Liver (tissue), 9 donors: ENCODE measurements around the gene SMTNL2. TPM values are rescaled to one million over a fixed set of nuclear protein-coding genes. Genes with fewer than 3 reads are reported as not detected.

Source experiments
- DNase-seq: peaks from one replicate; pipeline ENCODE4 v3.0.0-alpha.2; 2017; ENCODE audit warnings: low spot score
- H3K27ac ChIP-seq, 2 donors: one replicate each; pipeline ENCODE4 v1.7.0; 2013; ENCODE audit warnings: inconsistent platforms in 2 of 2, low read length in 2 of 2, control low read depth in 1 of 2, low read depth in 1 of 2, mild to moderate bottlenecking in 1 of 2
- H3K27me3 ChIP-seq, 4 donors: one replicate each; pipeline versions ENCODE4 v1.6.1 to v1.7.0; 2013; ENCODE audit warnings: low read length in 3 of 4, inconsistent platforms in 1 of 4, mild to moderate bottlenecking in 1 of 4, moderate library complexity in 1 of 4; ENCODE audit not compliant: control insufficient read depth in 4 of 4, insufficient read depth in 4 of 4
- H3K36me3 ChIP-seq, 4 donors: one replicate each; pipeline versions ENCODE4 v1.6.1 to v1.7.0; 2013; ENCODE audit warnings: low read length in 3 of 4, mild to moderate bottlenecking in 3 of 4, low read depth in 1 of 4, moderate library complexity in 1 of 4; ENCODE audit not compliant: control insufficient read depth in 4 of 4, insufficient read depth in 3 of 4
- H3K4me1 ChIP-seq, 4 donors: one replicate each; pipeline versions ENCODE4 v1.6.1 to v1.7.0; 2013; ENCODE audit warnings: low read length in 3 of 4, mild to moderate bottlenecking in 3 of 4, moderate library complexity in 1 of 4; ENCODE audit not compliant: control insufficient read depth in 4 of 4, insufficient read depth in 4 of 4
- H3K4me3 ChIP-seq, 3 donors: one replicate each; pipeline versions ENCODE4 v1.6.1 to v1.7.0; 2013; ENCODE audit warnings: low read length in 3 of 3, control low read depth in 1 of 3, low read depth in 1 of 3, mild to moderate bottlenecking in 1 of 3
- H3K9ac ChIP-seq, 2 donors: one replicate each; pipeline ENCODE4 v1.7.0; 2013; ENCODE audit warnings: low read length in 2 of 2, mild to moderate bottlenecking in 2 of 2, moderate library complexity in 2 of 2, control low read depth in 1 of 2, low read depth in 1 of 2
- H3K9me3 ChIP-seq, 4 donors: one replicate each; pipeline versions ENCODE4 v1.6.1 to v1.7.0; 2013; ENCODE audit warnings: low read length in 3 of 4; ENCODE audit not compliant: control insufficient read depth in 4 of 4
- ATF3 ChIP-seq: IDR thresholded peaks from 2 replicates; pipeline ENCODE4 v1.6.1; 2016; ENCODE audit warnings: antibody characterized with exemption
- CTCF ChIP-seq: fragments of 150-350 bp; IDR thresholded peaks from 2 replicates; pipeline ENCODE4 v1.5.1; 2017; ENCODE audit warnings: improper control_type of control experiment, low read depth, low read length; ENCODE audit not compliant: missing input control
- FOXA2 ChIP-seq: IDR thresholded peaks from 2 replicates; pipeline ENCODE4 v1.6.1; 2016; ENCODE audit warnings: antibody characterized with exemption
- HNF4A ChIP-seq, 2 donors: conservative IDR thresholded peaks; 2 replicates each; pipeline ENCODE4 v1.6.1; 2016; ENCODE audit warnings: antibody characterized with exemption in 2 of 2, mild to moderate bottlenecking in 2 of 2
- HNF4G ChIP-seq: IDR thresholded peaks from 2 replicates; pipeline ENCODE4 v1.6.1; 2016; ENCODE audit warnings: antibody characterized with exemption
- JUND ChIP-seq, 2 donors: IDR thresholded peaks; 2 replicates each; pipeline ENCODE4 v1.6.1; 2016; ENCODE audit warnings: antibody characterized with exemption in 2 of 2
- NR2F2 ChIP-seq: IDR thresholded peaks from 2 replicates; pipeline ENCODE4 v1.6.1; 2016; ENCODE audit warnings: antibody characterized with exemption
- RAD21 ChIP-seq, 2 donors: IDR thresholded peaks; 2 replicates each; pipeline ENCODE4 v1.6.1; 2016; ENCODE audit warnings: antibody characterized with exemption in 2 of 2, mild to moderate bottlenecking in 2 of 2
- REST ChIP-seq: IDR thresholded peaks from 2 replicates; pipeline ENCODE4 v1.6.1; 2016; ENCODE audit warnings: antibody characterized with exemption, mild to moderate bottlenecking
- SP1 ChIP-seq: IDR thresholded peaks from 2 replicates; pipeline ENCODE4 v1.6.1; 2018; ENCODE audit warnings: antibody characterized with exemption, mild to moderate bottlenecking
- TAF1 ChIP-seq: conservative IDR thresholded peaks from 2 replicates; pipeline ENCODE4 v1.6.1; 2016; ENCODE audit warnings: antibody characterized with exemption, mild to moderate bottlenecking
- YY1 ChIP-seq: IDR thresholded peaks from 2 replicates; pipeline ENCODE4 v1.6.1; 2016; ENCODE audit warnings: antibody characterized with exemption, mild to moderate bottlenecking
- ZBTB33 ChIP-seq: IDR thresholded peaks from 2 replicates; pipeline ENCODE4 v1.6.1; 2016; ENCODE audit warnings: antibody characterized with exemption
- WGBS: extraction: QIAGEN DNeasy Blood & Tissue Kit; methylation state at CpG from one replicate; pipeline ENCODE4 v1.1.7; 2013; 5-methylcytosine and 5-hydroxymethylcytosine counted together
- polyA plus RNA-seq, 2 donors: library from polyadenylated mRNA; stranded (reverse) in 1 of 2; unstranded in 1 of 2; fragments of 200-250 nt in 1 of 2; fragments of >200 nt in 1 of 2; fragmentation: Nextera tagmentation in 1 of 2; extraction: Ambion mirVana in 1 of 2; gene quantifications; one replicate each; pipeline versions ENCODE4 v1.2.1 to v1.2.3, GENCODE V29; 2013 to 2015
- total RNA-seq, 2 donors: library from RNA; depleted of rRNA; stranded (reverse); fragments of >200 nt; gene quantifications; one replicate each; pipeline ENCODE4 v1.2.3, GENCODE V29; 2014
- donor health status: healthy.
- donor health status: healthy.
- donor health status: healthy.
- donor health status: healthy.
- donor health status: healthy.

The SMTNL2 gene
- total and polyA plus RNA-seq, 4 donors, result 0.13 to 0.29 TPM; not detected in 2

GRCh38 chr17:4545217-4545951 lies 38.9 kb upstream of the SMTNL2 start:
- Histone ChIP-seq H3K4me3 (no peak overlapping the region), H3K36me3 (peaks cover 17 to 75% (median 34%) of the 10 kb centered on the region in 4 donors), H3K9me3 (no peaks in the 10 kb centered on the region), H3K9ac (no peak overlapping the region), H3K27ac (no peak overlapping the region), H3K27me3 (no peaks in the 10 kb centered on the region), H3K4me1 (peaks cover 0 to 1% (median 0%) of the 10 kb centered on the region in 4 donors)
- TF ChIP-seq JUND (IDR thresholded peaks at IDR 0.05), result no peak
- TF ChIP-seq ATF3, result no peak
- no peak for DNase-seq
- 93% methylated on average over 32 of the region's 32 CpGs for WGBS

- Histone ChIP-seq H3K9me3 (no peaks in the 10 kb centered on the region), H3K9ac (no peak overlapping the region), H3K27ac (no peak overlapping the region), H3K4me1 (no peaks in the 10 kb centered on the region), H3K4me3 (no peak overlapping the region), H3K27me3 (no peaks in the 10 kb centered on the region), H3K36me3 (peaks cover 19 to 77% (median 38%) of the 10 kb centered on the region in 4 donors)
- no peak for DNase-seq
- TF ChIP-seq CTCF (no peak), FOXA2 (no peak), HNF4G (no peak), NR2F2 (no peak), REST (no peak), TAF1 (no peak), SP1 (no peak), RAD21 (IDR thresholded peaks at IDR 0.05) (no peak), ATF3 (no peak), JUND (IDR thresholded peaks at IDR 0.05) (no peak), YY1 (no peak), HNF4A (conservative IDR thresholded peaks at IDR 0.05) (no peak), ZBTB33 (no peak)
- 94% methylated on average over 17 of the region's 17 CpGs for WGBS
Measured at GRCh38 chr17:4547118-4547906, 37.0 kb upstream of the SMTNL2 start.
